ENCODE measurements around the gene PCF11. TPM values are rescaled to one million over a fixed set of nuclear protein-coding genes. Genes with fewer than 3 reads are reported as not detected.

The PCF11 gene
- total and polyA plus RNA-seq, 2 of the 13 experiments (the other 11 are each of a cell fraction or from before 2014, with no cell fraction given): 40.3 to 47.7 TPM

DNA sequence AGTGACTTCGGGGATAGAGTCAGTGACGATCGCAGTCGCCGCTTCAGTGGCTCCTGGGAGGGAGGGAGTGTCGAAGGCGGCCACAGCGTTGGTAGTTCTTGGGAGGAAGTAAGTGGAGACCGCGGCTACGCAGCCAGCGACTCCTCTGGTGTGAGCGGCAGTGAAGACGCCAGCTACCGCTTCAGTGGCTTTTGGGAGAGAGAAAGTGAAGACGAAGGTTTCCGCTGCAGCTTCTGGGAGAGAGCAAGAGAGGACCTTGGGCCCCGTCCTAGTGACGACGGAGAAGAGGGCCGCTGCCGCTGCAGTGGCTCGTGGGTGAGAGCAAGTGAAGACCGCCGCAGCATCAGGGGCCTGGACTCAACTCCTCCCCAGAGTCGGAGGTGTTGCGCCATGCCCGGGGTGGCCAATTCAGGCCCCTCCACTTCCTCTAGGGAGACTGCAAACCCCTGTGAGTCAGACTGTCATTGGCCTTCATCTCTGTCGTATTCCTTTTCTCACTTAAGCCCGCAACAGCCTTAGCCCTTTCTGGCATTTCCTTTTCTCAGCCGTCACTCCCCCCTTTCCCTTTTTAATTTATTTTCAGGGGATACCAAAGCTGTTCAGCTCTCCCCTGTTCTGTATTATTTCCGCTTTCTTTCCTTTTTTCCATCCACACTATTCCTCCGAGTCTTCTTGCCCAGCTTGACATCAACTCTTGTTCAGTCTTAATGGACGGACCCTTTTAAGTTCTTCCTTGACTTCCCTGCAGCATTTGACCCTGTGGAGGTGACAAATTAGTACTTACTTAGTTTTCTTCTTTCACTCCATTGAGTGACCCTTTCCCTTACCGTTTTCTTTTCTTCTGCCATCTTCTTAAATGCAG lies 37.6 kb downstream of the PCF11 start (continued):
- TF ChIP-seq MXI1 (IDR thresholded peaks at IDR 0.05; ENCODE audit: borderline replicate concordance, low read depth, low read length) (peak; percentile 54; the same call in 1 of the 3 replicates), ETV6 (CRISPR knock-in tag; conservative IDR thresholded peaks at IDR 0.05) (no peak), SNAPC5 (CRISPR knock-in tag; IDR thresholded peaks at IDR 0.05; ENCODE audit: borderline replicate concordance) (no peak), MAF1 (CRISPR knock-in tag; IDR thresholded peaks at IDR 0.05; ENCODE audit: borderline replicate concordance) (no peak), ZNF776 (CRISPR knock-in tag; IDR thresholded peaks at IDR 0.05) (0 out of 2 replicates have a peak, but pooled peaks have one; percentile 70), ELF3 (CRISPR knock-in tag; IDR thresholded peaks at IDR 0.05) (peak; percentile 46; the same call in 1 of the 2 replicates), KDM5B (CRISPR knock-in tag; IDR thresholded peaks at IDR 0.05; ENCODE audit: borderline replicate concordance) (peak; percentile 66; the same call in 1 of the 2 replicates), JUNB (CRISPR knock-in tag; IDR thresholded peaks at IDR 0.05; ENCODE audit: borderline replicate concordance) (no peak), RBM39 (IDR thresholded peaks at IDR 0.05; ENCODE audit: low read depth, low read length, poor library complexity, severe bottlenecking) (peak; percentile 37), TARDBP (CRISPR knock-in tag; IDR thresholded peaks at IDR 0.05) (0 out of 2 replicates have a peak, but pooled peaks have one; percentile 40), GABPA (IDR thresholded peaks at IDR 0.05; ENCODE audit: low read depth, low read length) (peak; percentile 29; the same call in 1 of the 2 replicates), GABPA (CRISPR knock-in tag; IDR thresholded peaks at IDR 0.05; ENCODE audit: low read depth) (peak; percentile 64), ZNF280B (CRISPR knock-in tag; IDR thresholded peaks at IDR 0.05; ENCODE audit: borderline replicate concordance) (0 out of 2 replicates have a peak, but pooled peaks have one; percentile 47), NFYB (CRISPR knock-in tag; IDR thresholded peaks at IDR 0.05) (no peak), ZSCAN20 (CRISPR knock-in tag; IDR thresholded peaks at IDR 0.05; ENCODE audit: borderline replicate concordance) (peak; percentile 39; the same call in 1 of the 2 replicates), CREM (IDR thresholded peaks at IDR 0.05) (no peak), CREM (CRISPR knock-in tag; IDR thresholded peaks at IDR 0.05) (no peak)
- TF ChIP-seq, protein P1, sequence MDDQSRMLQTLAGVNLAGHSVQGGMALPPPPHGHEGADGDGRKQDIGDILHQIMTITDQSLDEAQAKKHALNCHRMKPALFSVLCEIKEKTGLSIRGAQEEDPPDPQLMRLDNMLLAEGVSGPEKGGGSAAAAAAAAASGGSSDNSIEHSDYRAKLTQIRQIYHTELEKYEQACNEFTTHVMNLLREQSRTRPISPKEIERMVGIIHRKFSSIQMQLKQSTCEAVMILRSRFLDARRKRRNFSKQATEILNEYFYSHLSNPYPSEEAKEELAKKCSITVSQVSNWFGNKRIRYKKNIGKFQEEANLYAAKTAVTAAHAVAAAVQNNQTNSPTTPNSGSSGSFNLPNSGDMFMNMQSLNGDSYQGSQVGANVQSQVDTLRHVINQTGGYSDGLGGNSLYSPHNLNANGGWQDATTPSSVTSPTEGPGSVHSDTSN (CRISPR knock-in tag; IDR thresholded peaks at IDR 0.05; ENCODE audit: borderline replicate concordance): no peak
- TF ChIP-seq, protein P2, sequence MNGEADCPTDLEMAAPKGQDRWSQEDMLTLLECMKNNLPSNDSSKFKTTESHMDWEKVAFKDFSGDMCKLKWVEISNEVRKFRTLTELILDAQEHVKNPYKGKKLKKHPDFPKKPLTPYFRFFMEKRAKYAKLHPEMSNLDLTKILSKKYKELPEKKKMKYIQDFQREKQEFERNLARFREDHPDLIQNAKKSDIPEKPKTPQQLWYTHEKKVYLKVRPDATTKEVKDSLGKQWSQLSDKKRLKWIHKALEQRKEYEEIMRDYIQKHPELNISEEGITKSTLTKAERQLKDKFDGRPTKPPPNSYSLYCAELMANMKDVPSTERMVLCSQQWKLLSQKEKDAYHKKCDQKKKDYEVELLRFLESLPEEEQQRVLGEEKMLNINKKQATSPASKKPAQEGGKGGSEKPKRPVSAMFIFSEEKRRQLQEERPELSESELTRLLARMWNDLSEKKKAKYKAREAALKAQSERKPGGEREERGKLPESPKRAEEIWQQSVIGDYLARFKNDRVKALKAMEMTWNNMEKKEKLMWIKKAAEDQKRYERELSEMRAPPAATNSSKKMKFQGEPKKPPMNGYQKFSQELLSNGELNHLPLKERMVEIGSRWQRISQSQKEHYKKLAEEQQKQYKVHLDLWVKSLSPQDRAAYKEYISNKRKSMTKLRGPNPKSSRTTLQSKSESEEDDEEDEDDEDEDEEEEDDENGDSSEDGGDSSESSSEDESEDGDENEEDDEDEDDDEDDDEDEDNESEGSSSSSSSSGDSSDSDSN (CRISPR knock-in tag; IDR thresholded peaks at IDR 0.05): peak; percentile 84
- TF ChIP-seq, protein P3, sequence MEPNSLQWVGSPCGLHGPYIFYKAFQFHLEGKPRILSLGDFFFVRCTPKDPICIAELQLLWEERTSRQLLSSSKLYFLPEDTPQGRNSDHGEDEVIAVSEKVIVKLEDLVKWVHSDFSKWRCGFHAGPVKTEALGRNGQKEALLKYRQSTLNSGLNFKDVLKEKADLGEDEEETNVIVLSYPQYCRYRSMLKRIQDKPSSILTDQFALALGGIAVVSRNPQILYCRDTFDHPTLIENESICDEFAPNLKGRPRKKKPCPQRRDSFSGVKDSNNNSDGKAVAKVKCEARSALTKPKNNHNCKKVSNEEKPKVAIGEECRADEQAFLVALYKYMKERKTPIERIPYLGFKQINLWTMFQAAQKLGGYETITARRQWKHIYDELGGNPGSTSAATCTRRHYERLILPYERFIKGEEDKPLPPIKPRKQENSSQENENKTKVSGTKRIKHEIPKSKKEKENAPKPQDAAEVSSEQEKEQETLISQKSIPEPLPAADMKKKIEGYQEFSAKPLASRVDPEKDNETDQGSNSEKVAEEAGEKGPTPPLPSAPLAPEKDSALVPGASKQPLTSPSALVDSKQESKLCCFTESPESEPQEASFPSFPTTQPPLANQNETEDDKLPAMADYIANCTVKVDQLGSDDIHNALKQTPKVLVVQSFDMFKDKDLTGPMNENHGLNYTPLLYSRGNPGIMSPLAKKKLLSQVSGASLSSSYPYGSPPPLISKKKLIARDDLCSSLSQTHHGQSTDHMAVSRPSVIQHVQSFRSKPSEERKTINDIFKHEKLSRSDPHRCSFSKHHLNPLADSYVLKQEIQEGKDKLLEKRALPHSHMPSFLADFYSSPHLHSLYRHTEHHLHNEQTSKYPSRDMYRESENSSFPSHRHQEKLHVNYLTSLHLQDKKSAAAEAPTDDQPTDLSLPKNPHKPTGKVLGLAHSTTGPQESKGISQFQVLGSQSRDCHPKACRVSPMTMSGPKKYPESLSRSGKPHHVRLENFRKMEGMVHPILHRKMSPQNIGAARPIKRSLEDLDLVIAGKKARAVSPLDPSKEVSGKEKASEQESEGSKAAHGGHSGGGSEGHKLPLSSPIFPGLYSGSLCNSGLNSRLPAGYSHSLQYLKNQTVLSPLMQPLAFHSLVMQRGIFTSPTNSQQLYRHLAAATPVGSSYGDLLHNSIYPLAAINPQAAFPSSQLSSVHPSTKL (CRISPR knock-in tag; IDR thresholded peaks at IDR 0.05): peak; percentile 36; the same call in 1 of the 2 replicates
